IPS DF 6.9 (cell line): ENCODE measurements around the gene ITGB2.

ENCODE experiments used
- DNase-seq: peaks from one replicate; pipeline ENCODE4 v3.0.0-alpha.2; 2013; ENCODE audit warnings: low read depth, low spot score
- H3K27ac ChIP-seq: one replicate; pipeline ENCODE4 v1.5.1; 2013; ENCODE audit warnings: low read length, control low read depth
- H3K27me3 ChIP-seq: 2 replicates; pipeline ENCODE4 v1.6.1; 2013; ENCODE audit warnings: mild to moderate bottlenecking, low read length; ENCODE audit not compliant: control insufficient read depth, insufficient read depth
- H3K36me3 ChIP-seq: 2 replicates; pipeline ENCODE4 v1.6.1; 2013; ENCODE audit warnings: low read length; ENCODE audit not compliant: control insufficient read depth, insufficient read depth
- H3K4me1 ChIP-seq: 2 replicates; pipeline ENCODE4 v1.6.1; 2013; ENCODE audit warnings: low read length; ENCODE audit not compliant: control insufficient read depth, insufficient read depth
- H3K4me3 ChIP-seq: 2 replicates; pipeline ENCODE4 v1.5.1; 2013; ENCODE audit warnings: mild to moderate bottlenecking, low read length
- H3K9me3 ChIP-seq: 2 replicates; pipeline ENCODE4 v1.6.1; 2013; ENCODE audit warnings: low read length, inconsistent platforms; ENCODE audit not compliant: control insufficient read depth, insufficient read depth
- WGBS: extraction: QIAGEN DNeasy Blood & Tissue Kit; methylation state at CpG from one replicate; pipeline ENCODE4 v1.1.7; 2013; ENCODE audit warnings: mixed read lengths, missing lambda C conversion rate; ENCODE audit not compliant: insufficient read length, insufficient coverage; 5-methylcytosine and 5-hydroxymethylcytosine counted together

Gene ITGB2

GRCh38 chr21:44893948-44894656 is 26.6 kb downstream of the ITGB2 start:
- peaks cover 3% of the 10 kb centered on the region; the same call in 1 of the 2 replicates for H3K4me1 ChIP-seq
- H3K27ac ChIP-seq: no peak overlapping the region
- no peak for DNase-seq
- no peak overlapping the region for H3K4me3 ChIP-seq
- H3K36me3 ChIP-seq: 0 out of 2 replicates have a peak, but pooled peaks cover 2% of the 10 kb centered on the region
- H3K27me3 ChIP-seq: no peaks in the 10 kb centered on the region
- H3K9me3 ChIP-seq: no peaks in the 10 kb centered on the region
- whole genome bisulfite sequencing: no CpG with 5 or more reads among the region's 15 CpGs

GRCh38 chr21:44893278-44893556 is 27.5 kb downstream of the ITGB2 start:
- Histone ChIP-seq H3K4me3 (no peak overlapping the region), H3K9me3 (no peaks in the 10 kb centered on the region), H3K27me3 (no peaks in the 10 kb centered on the region), H3K36me3 (peaks cover 3% of the 10 kb centered on the region; the same call in 1 of the 2 replicates), H3K27ac (no peak overlapping the region), H3K4me1 (peaks cover 3% of the 10 kb centered on the region; the same call in 1 of the 2 replicates)
- no CpG with 5 or more reads among the region's 7 CpGs for WGBS
- no peak for DNase-seq

- no peak for DNase-seq
- peaks cover 3% of the 10 kb centered on the region; the same call in 1 of the 2 replicates for H3K4me1 ChIP-seq
- peaks cover 3% of the 10 kb centered on the region; the same call in 1 of the 2 replicates for H3K36me3 ChIP-seq
- no peaks in the 10 kb centered on the region for H3K27me3 ChIP-seq
- H3K9me3 ChIP-seq: no peaks in the 10 kb centered on the region
- no peak overlapping the region for H3K4me3 ChIP-seq
- no CpG with 5 or more reads among the region's 15 CpGs for WGBS
- no peak overlapping the region for H3K27ac ChIP-seq
These were observed 28.0 kb downstream of the ITGB2 start for GRCh38 chr21:44892536-44893277.

DNA sequence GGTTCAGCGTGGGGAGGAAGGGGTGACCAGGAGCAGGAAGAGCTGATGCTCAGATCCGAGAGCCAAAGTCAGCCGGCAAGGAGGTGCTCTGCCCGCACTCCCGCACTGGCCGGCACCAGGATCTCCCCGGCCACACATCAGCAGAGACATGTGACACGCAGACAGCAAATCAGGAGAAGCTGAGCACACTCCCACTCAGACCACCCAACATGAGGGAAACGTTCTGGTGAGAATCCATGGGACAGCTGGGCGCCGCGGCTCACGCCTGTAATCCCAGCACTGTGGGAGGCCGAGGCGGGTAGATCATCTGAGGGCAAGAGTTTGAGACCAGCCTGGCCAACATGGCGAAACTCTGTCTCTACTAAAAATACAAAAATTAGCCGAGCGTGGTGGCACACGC is 28.6 kb downstream of the ITGB2 start:
- Histone ChIP-seq H3K4me1 (peaks cover 3% of the 10 kb centered on the region; the same call in 1 of the 2 replicates), H3K27ac (no peak overlapping the region), H3K4me3 (no peak overlapping the region), H3K9me3 (no peaks in the 10 kb centered on the region), H3K27me3 (no peaks in the 10 kb centered on the region), H3K36me3 (peaks cover 3% of the 10 kb centered on the region; the same call in 1 of the 2 replicates)
- no CpG with 5 or more reads among the region's 19 CpGs for WGBS
- DNase-seq: no peak

- no peak for DNase-seq
- H3K4me1 ChIP-seq: peaks cover 2% of the 10 kb centered on the region; the same call in 1 of the 2 replicates
- no peaks in the 10 kb centered on the region for H3K9me3 ChIP-seq
- H3K36me3 ChIP-seq: peaks cover 3% of the 10 kb centered on the region; the same call in 1 of the 2 replicates
- no peak overlapping the region for H3K4me3 ChIP-seq
- no CpG with 5 or more reads among the region's 15 CpGs for WGBS
- H3K27me3 ChIP-seq: no peaks in the 10 kb centered on the region
- no peak overlapping the region for H3K27ac ChIP-seq
These were observed 29.1 kb downstream of the ITGB2 start for GRCh38 chr21:44891631-44892031.

DNA sequence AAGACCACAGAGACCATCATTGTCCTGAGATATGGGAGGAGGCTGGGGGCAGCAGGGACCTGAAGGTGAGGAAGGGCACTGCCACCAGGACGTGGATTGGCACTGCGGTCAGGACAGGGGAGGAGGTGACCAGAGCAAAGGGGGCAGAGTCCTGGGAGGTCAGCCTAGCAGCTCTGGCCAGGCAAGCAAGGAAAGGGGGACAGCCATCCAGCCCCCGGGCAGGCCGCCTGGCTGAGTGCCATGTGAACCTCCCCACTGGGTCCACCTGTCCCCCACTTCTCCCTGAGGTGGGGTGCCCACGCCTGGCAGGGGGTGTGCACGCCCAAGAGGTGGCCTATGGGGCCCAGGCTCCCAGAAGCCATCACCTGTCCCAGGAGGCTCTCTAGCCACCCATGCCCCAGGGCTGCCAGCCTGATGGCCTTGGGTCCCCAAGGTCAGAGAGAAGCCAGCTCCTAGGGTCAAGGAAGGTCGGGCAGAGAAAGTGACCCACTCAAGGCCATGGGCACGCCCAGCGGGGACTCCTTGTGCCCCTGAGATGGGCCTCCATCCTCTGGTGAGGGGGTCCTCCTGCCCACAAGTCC is 29.6 kb downstream of the ITGB2 start:
- WGBS: no CpG with 5 or more reads among the region's 9 CpGs
- H3K27ac ChIP-seq: no peak overlapping the region
- no peak for DNase-seq
- H3K9me3 ChIP-seq: no peaks in the 10 kb centered on the region
- no peaks in the 10 kb centered on the region for H3K4me1 ChIP-seq
- H3K27me3 ChIP-seq: no peaks in the 10 kb centered on the region
- H3K36me3 ChIP-seq: peaks cover 3% of the 10 kb centered on the region; the same call in 1 of the 2 replicates
- no peak overlapping the region for H3K4me3 ChIP-seq

- Histone ChIP-seq H3K27me3 (no peaks in the 10 kb centered on the region), H3K4me1 (no peaks in the 10 kb centered on the region), H3K4me3 (no peak overlapping the region), H3K36me3 (peaks cover 3% of the 10 kb centered on the region; the same call in 1 of the 2 replicates), H3K27ac (no peak overlapping the region), H3K9me3 (no peaks in the 10 kb centered on the region)
- DNase-seq: no peak
- no CpG with 5 or more reads among the region's 24 CpGs for WGBS
These were observed 30.3 kb downstream of the ITGB2 start for GRCh38 chr21:44890338-44890931.

- H3K36me3 ChIP-seq: peaks cover 3% of the 10 kb centered on the region; the same call in 1 of the 2 replicates
- no peak overlapping the region for H3K27ac ChIP-seq
- no CpG with 5 or more reads among the region's 29 CpGs for WGBS
- no peaks in the 10 kb centered on the region for H3K9me3 ChIP-seq
- H3K4me1 ChIP-seq: no peaks in the 10 kb centered on the region
- no peak for DNase-seq
- H3K27me3 ChIP-seq: no peaks in the 10 kb centered on the region
- no peak overlapping the region for H3K4me3 ChIP-seq
These were observed 30.9 kb downstream of the ITGB2 start for GRCh38 chr21:44889625-44890337.

DNA sequence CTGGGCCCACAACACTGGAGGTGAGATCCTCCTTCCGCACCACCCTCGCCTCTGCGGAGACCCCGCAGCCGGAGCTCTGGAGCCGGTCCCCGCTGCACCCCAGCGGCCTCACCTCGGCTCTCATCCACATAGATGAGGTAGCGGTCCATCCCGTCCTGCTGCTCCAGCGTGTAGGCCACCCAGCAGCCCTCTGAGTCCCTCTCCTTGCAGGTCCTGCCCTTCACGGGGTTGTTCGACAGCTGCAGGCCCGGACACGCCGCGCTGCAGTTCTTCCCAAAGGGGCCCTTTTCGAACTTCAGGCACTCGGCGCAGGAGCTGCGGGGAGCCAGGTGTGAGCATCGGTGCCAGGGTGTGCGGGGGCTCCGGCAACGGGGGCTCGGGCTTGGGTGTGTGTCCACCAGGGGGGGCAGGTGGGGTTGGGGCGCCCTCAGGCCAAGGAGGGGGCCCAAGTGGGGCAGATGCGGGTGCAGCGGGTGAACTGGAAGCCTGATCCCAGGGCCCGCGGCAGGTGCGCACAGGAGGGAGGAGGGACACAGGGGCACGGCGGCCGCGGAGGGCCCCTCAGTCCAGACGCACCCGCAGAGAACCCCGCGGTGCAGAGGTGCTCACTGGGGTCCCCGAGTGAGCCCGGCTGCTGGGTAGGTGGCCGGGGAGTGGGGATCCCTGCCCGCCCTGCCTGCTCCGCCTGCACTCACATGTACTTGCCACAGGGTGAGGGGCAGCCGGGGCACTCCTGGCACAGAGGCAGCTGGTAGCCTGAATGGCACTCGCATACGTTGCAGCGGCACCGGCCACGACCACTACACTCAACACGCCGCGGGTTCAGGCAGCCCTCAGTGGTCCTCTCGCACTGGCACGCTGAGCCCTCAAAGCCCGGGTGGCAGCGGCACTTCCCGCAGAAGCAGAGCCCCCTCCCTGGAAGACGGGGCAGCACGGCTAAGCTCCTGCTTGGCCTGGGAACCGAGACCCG is 31.8 kb downstream of the ITGB2 start:
- no CpG with 5 or more reads among the region's 64 CpGs for WGBS
- Histone ChIP-seq H3K27me3 (no peaks in the 10 kb centered on the region), H3K4me1 (no peaks in the 10 kb centered on the region), H3K9me3 (no peaks in the 10 kb centered on the region), H3K4me3 (no peak overlapping the region), H3K36me3 (peaks cover 3% of the 10 kb centered on the region; the same call in 1 of the 2 replicates), H3K27ac (no peak overlapping the region)
- DNase-seq: no peak
